NK-92 treated with Interleukin-12 subunit alpha and Interleukin-12 subunit beta, amount 100 ng/mL, for 24 hours (cell line): Measurements from ENCODE around the gene STAG1.
"Not testable (repeated sequence)": the region's sequence is repeated elsewhere in the genome, so short reads cannot be mapped to it uniquely, and the experiment has no call there.

ENCODE experiments used
- DNase-seq: peaks from one replicate; lab custom pipeline; 2025; lab: John Stamatoyannopoulos, UW

The STAG1 gene

GRCh38 chr3:136752172-136752421, at the start of gene STAG1:
TSS of gene STAG1 (minus strand) at chr3:136752378. CDS start at chr3:136630898, 121,480 bp downstream.
- DNase-seq: no peak

- not testable (repeated sequence) for DNase-seq
Observed at GRCh38 chr3:136801146-136801545, 49.0 kb upstream of the STAG1 start.

GRCh38 chr3:136792556-136793330, 40.6 kb upstream of the STAG1 start:
- no peak for DNase-seq

- no peak for DNase-seq
Observed at GRCh38 chr3:136790786-136791185, 38.6 kb upstream of the STAG1 start.

- no peak for DNase-seq
Observed at GRCh38 chr3:136789976-136790375, 37.8 kb upstream of the STAG1 start.

GRCh38 chr3:136788154-136788553, 36.0 kb upstream of the STAG1 start:
- DNase-seq: no peak

GRCh38 chr3:136787349-136787748, 35.2 kb upstream of the STAG1 start:
- peak; percentile 58 for DNase-seq

- no peak for DNase-seq
Observed at GRCh38 chr3:136783708-136784191, 31.6 kb upstream of the STAG1 start.

- DNase-seq: no peak
Observed at GRCh38 chr3:136780741-136781140, 28.6 kb upstream of the STAG1 start.

- DNase-seq: no peak
Observed at GRCh38 chr3:136778865-136779264, 26.7 kb upstream of the STAG1 start.

GRCh38 chr3:136772709-136773108, 20.5 kb upstream of the STAG1 start:
- no peak for DNase-seq

GRCh38 chr3:136758160-136759102, 6.3 kb upstream of the STAG1 start:
- not testable (repeated sequence) for DNase-seq

- DNase-seq: no peak
Observed at GRCh38 chr3:136755192-136755591, 3.0 kb upstream of the STAG1 start.

GRCh38 chr3:136753326-136753939, 1.3 kb upstream of the STAG1 start:
- no peak for DNase-seq

- DNase-seq: peak; percentile 99
Observed at GRCh38 chr3:136752422-136753325, 496 bp upstream of the STAG1 start.

GRCh38 chr3:136751316-136752171, 634 bp downstream of the STAG1 start:
- peak; percentile 66 for DNase-seq

GRCh38 chr3:136750897-136751315, 1.3 kb downstream of the STAG1 start:
- DNase-seq: no peak

GRCh38 chr3:136750209-136750896, 1.8 kb downstream of the STAG1 start:
- DNase-seq: no peak

GRCh38 chr3:136749602-136750001, 2.6 kb downstream of the STAG1 start:
- not testable (repeated sequence) for DNase-seq

- DNase-seq: no peak
Observed at GRCh38 chr3:136749091-136749490, 3.1 kb downstream of the STAG1 start.
